MM.1S (cell line): ENCODE measurements around the gene GDPD5.

Experiments
- DNase-seq: peaks from one replicate; pipeline ENCODE4 v3.0.0-alpha.2; 2015
- H2AFZ ChIP-seq: fragments of 300-600 bp; sonication (generic); 2 replicates; pipeline ENCODE4 v1.6.0; 2016; ENCODE audit warnings: antibody characterized with exemption, low read length
- H3F3A ChIP-seq: fragments of 300-600 bp; sonication (generic); 2 replicates; pipeline ENCODE4 v1.6.1; 2016; ENCODE audit warnings: mild to moderate bottlenecking, antibody characterized with exemption, low read length, moderate library complexity, mixed read lengths; ENCODE audit not compliant: insufficient read depth
- H3K27ac ChIP-seq: fragments of 300-600 bp; sonication (generic); 2 replicates; pipeline ENCODE4 v1.5.1; 2016; ENCODE audit warnings: mild to moderate bottlenecking, low read length
- H3K27me3 ChIP-seq: fragments of 300-600 bp; sonication (generic); replicated peaks from 2 replicates; pipeline ENCODE4 v1.6.0; 2016; ENCODE audit warnings: low read length; ENCODE audit not compliant: insufficient read depth
- H3K36me3 ChIP-seq: fragments of 300-600 bp; sonication (generic); replicated peaks from 2 replicates; pipeline ENCODE4 v1.6.1; 2016; ENCODE audit warnings: mild to moderate bottlenecking, low read length, mixed read lengths; ENCODE audit not compliant: insufficient read depth
- H3K4me1 ChIP-seq: fragments of 300-600 bp; sonication (generic); 2 replicates; pipeline ENCODE4 v1.6.1; 2016; ENCODE audit warnings: low read length, mixed read lengths
- H3K4me2 ChIP-seq: fragments of 300-600 bp; sonication (generic); 2 replicates; pipeline ENCODE4 v1.6.0; 2016; ENCODE audit warnings: low read depth, low read length
- H3K4me3 ChIP-seq: fragments of 300-600 bp; sonication (generic); 2 replicates; pipeline ENCODE4 v1.5.1; 2016; ENCODE audit warnings: low read length, mixed read lengths
- H3K79me2 ChIP-seq: fragments of 300-600 bp; sonication (generic); 2 replicates; pipeline ENCODE4 v1.6.1; 2016; ENCODE audit warnings: mixed run types, low read length, mixed read lengths
- H3K9ac ChIP-seq: fragments of 300-600 bp; sonication (generic); 2 replicates; pipeline ENCODE4 v1.6.1; 2016; ENCODE audit warnings: low read length, mixed read lengths
- H3K9me2 ChIP-seq: fragments of 300-600 bp; sonication (generic); replicated peaks from 2 replicates; pipeline ENCODE4 v1.6.1; 2016; ENCODE audit warnings: mild to moderate bottlenecking, low read length, mixed read lengths; ENCODE audit not compliant: insufficient read depth
- H3K9me3 ChIP-seq: fragments of 300-600 bp; sonication (generic); replicated peaks from 2 replicates; pipeline ENCODE4 v1.6.1; 2016; ENCODE audit warnings: mild to moderate bottlenecking, low read length, mixed read lengths; ENCODE audit not compliant: insufficient read depth
- H4K20me1 ChIP-seq: fragments of 300-600 bp; sonication (generic); 2 replicates; pipeline ENCODE4 v1.6.1; 2016; ENCODE audit warnings: mild to moderate bottlenecking, low read length, moderate library complexity, mixed read lengths; ENCODE audit not compliant: insufficient read depth
- CTCF ChIP-seq: fragments of 300-600 bp; sonication (generic); IDR thresholded peaks from 2 replicates; pipeline ENCODE4 v1.5.1; 2016; ENCODE audit warnings: antibody characterized with exemption, low read length, mixed read lengths
- EZH2 ChIP-seq: fragments of 300-600 bp; sonication (generic); optimal IDR thresholded peaks from 2 replicates; pipeline ENCODE3; 2017; ENCODE audit warnings: low read depth, mild to moderate bottlenecking, antibody characterized with exemption, low read length, mixed read lengths
- EZH2phosphoT487 ChIP-seq: fragments of 300-600 bp; sonication (generic); IDR thresholded peaks from 2 replicates; pipeline ENCODE4 v1.6.1; 2018; ENCODE audit warnings: antibody characterized with exemption, low read length

The GDPD5 gene

GRCh38 chr11:75433443-75433842 lies 92.3 kb downstream of the GDPD5 start:
- Histone ChIP-seq H3K36me3 (no peaks in the 10 kb centered on the region), H3K4me3 (no peak overlapping the region), H3K27ac (no peak overlapping the region), H3K27me3 (peaks cover 76% of the 10 kb centered on the region), H3K9ac (no peak overlapping the region), H3K4me1 (no peaks in the 10 kb centered on the region), H3K9me2 (no peaks in the 10 kb centered on the region), H3K9me3 (no peaks in the 10 kb centered on the region), H2AFZ (no peak overlapping the region), H4K20me1 (no peaks in the 10 kb centered on the region), H3K4me2 (no peak overlapping the region), H3K79me2 (no peaks in the 10 kb centered on the region), H3F3A (no peaks in the 10 kb centered on the region)
- TF ChIP-seq EZH2 = no peak
- TF ChIP-seq EZH2phosphoT487 = no peak
- no peak for TF ChIP-seq CTCF
- no peak for DNase-seq

GRCh38 chr11:75432911-75433321 lies 92.8 kb downstream of the GDPD5 start, which contains the start of gene KLHL35:
Gene KLHL35 (minus strand): TSS chr11:75433203. CDS start chr11:75430629, 2,574 bp downstream.
- DNase-seq = no peak
- Histone ChIP-seq H3K79me2 (no peaks in the 10 kb centered on the region), H3K27ac (no peak within 1 kb of the TSS), H3K4me1 (no peaks in the 10 kb centered on the region), H3F3A (no peaks in the 10 kb centered on the region), H3K9me2 (no peaks in the 10 kb centered on the region), H3K4me3 (no peak within 1 kb of the TSS), H4K20me1 (no peaks in the 10 kb centered on the region), H3K9me3 (no peaks in the 10 kb centered on the region), H2AFZ (no peak within 1 kb of the TSS), H3K36me3 (no peaks in the 10 kb centered on the region), H3K4me2 (no peak within 1 kb of the TSS), H3K9ac (no peak within 1 kb of the TSS), H3K27me3 (peaks cover 71% of the 10 kb centered on the region)
- TF ChIP-seq EZH2 = no peak
- no peak for TF ChIP-seq EZH2phosphoT487
- no peak for TF ChIP-seq CTCF

GRCh38 chr11:75431533-75432525 lies 93.9 kb downstream of the GDPD5 start:
- no peak overlapping the region for H2AFZ ChIP-seq
- H3K9me3 ChIP-seq = no peaks in the 10 kb centered on the region
- H4K20me1 ChIP-seq = no peaks in the 10 kb centered on the region
- H3K27ac ChIP-seq = no peak overlapping the region
- H3K4me3 ChIP-seq = no peak overlapping the region
- no peak for DNase-seq
- no peaks in the 10 kb centered on the region for H3K79me2 ChIP-seq
- H3K4me1 ChIP-seq = no peaks in the 10 kb centered on the region
- H3K36me3 ChIP-seq = no peaks in the 10 kb centered on the region
- TF ChIP-seq EZH2 (no peak), EZH2phosphoT487 (no peak), CTCF (no peak)
- no peak overlapping the region for H3K9ac ChIP-seq
- no peaks in the 10 kb centered on the region for H3F3A ChIP-seq
- H3K27me3 ChIP-seq = peaks cover 60% of the 10 kb centered on the region
- H3K9me2 ChIP-seq = no peaks in the 10 kb centered on the region
- no peak overlapping the region for H3K4me2 ChIP-seq
